HepG2 (cell line): ENCODE measurements around the gene GSAP. TPM values are rescaled to one million over a fixed set of nuclear protein-coding genes. Genes with fewer than 3 reads are reported as not detected.

Source experiments
- ATAC-seq: fragments of 200-7000 bp; cut with Tn5 transposase; 3 replicates; pipeline ENCODE4 v1.9.1; 2020; ENCODE audit warnings: mild to moderate bottlenecking, moderate library complexity
- BruUV-seq: library from RNA; stranded (reverse); fragments of 400-500 nt; replicated peaks from 2 replicates; lab custom pipeline; 2021; lab: Mats Ljungman, UMichigan
- CTCF ChIA-PET: fragments of 300-600 bp; formaldehyde crosslinking; extraction: SDS; loops from one replicate; lab custom pipeline; 2021; ENCODE audit warnings: low total read pairs, inconsistent platforms, low intra/inter-chr PET ratio; lab: Yijun Ruan, JAX
- POLR2A ChIA-PET: fragments of 350-600 bp; sonication (Branson Sonifier 250); formaldehyde crosslinking; loops from one replicate; lab custom pipeline; 2020; ENCODE audit warnings: antibody characterized with exemption, inconsistent platforms; lab: Yijun Ruan, JAX
- DNase-seq: peaks from one replicate; pipeline ENCODE4 v3.0.0-alpha.2; 2015; ENCODE audit warnings: low spot score
- FAIRE-seq: peaks from 3 replicates; lab custom pipeline; 2011; peaks lifted over from hg19 to GRCh38; lab: Jason Lieb, UNC
- H2AFZ ChIP-seq: one replicate; pipeline ENCODE4 v1.6.1; 2011; ENCODE audit warnings: low read length, inconsistent platforms
- H3K27ac ChIP-seq: fragments of 300-600 bp; 3 replicates; pipeline ENCODE4 v1.8.0; 2011; ENCODE audit warnings: mixed run types, mild to moderate bottlenecking, mixed read lengths, low read length, inconsistent platforms; ENCODE audit not compliant: insufficient read depth; ENCODE audit errors: extremely low read length
- H3K27me3 ChIP-seq, 2 experiments: fragments of 200-600 bp in 1 of 2; 2 replicates in 1 of 2; 3 replicates in 1 of 2; pipeline versions ENCODE4 v1.6.0 to v1.8.0; 2011; ENCODE audit warnings: low read length in 2 of 2, mild to moderate bottlenecking in 2 of 2, moderate library complexity in 2 of 2, inconsistent platforms in 1 of 2; ENCODE audit not compliant: insufficient read depth in 2 of 2, control insufficient read depth in 1 of 2
- H3K36me3 ChIP-seq, 2 experiments: fragments of 200-600 bp in 1 of 2; replicated peaks in 1 of 2; 2 replicates in 1 of 2; 3 replicates in 1 of 2; pipeline versions ENCODE4 v1.5.1 to v1.8.0; 2011; ENCODE audit warnings: low read length in 2 of 2, inconsistent platforms in 1 of 2; ENCODE audit not compliant: insufficient read depth in 2 of 2, control insufficient read depth in 1 of 2
- H3K4me1 ChIP-seq: 2 replicates; pipeline ENCODE4 v1.5.1; 2012; ENCODE audit warnings: low read length, inconsistent platforms; ENCODE audit not compliant: insufficient read depth
- H3K4me2 ChIP-seq: 2 replicates; pipeline ENCODE4 v1.6.0; 2011; ENCODE audit warnings: low read depth, low read length, inconsistent platforms
- H3K4me3 ChIP-seq, 3 experiments: fragments of 200-600 bp in 1 of 3; sonication (generic), shearing (Covaris generic) in 1 of 3; replicated peaks in 1 of 3; 2 replicates each; pipeline ENCODE4 v1.5.1; 2011 to 2016; ENCODE audit warnings: low read length in 3 of 3, inconsistent platforms in 2 of 3, low read depth in 2 of 3, mild to moderate bottlenecking in 2 of 3, control low read depth in 1 of 3, mixed read lengths in 1 of 3; ENCODE audit not compliant: insufficient read depth in 1 of 3
- H3K79me2 ChIP-seq: one replicate; pipeline ENCODE4 v1.6.1; 2011; ENCODE audit warnings: low read length, inconsistent platforms; ENCODE audit not compliant: insufficient read depth
- H3K9ac ChIP-seq: 2 replicates; pipeline ENCODE4 v1.6.0; 2011; ENCODE audit warnings: mild to moderate bottlenecking, low read depth, low read length, inconsistent platforms; ENCODE audit not compliant: insufficient read depth
- H3K9me3 ChIP-seq: 2 replicates; pipeline ENCODE4 v1.5.1; 2012; ENCODE audit warnings: mild to moderate bottlenecking, low read length
- H4K20me1 ChIP-seq: 2 replicates; pipeline ENCODE4 v1.6.0; 2011; ENCODE audit warnings: inconsistent platforms, mild to moderate bottlenecking, low read length, moderate library complexity; ENCODE audit not compliant: insufficient read depth
- CREB1 ChIP-seq, 2 experiments: fragments of 450-650 bp in 1 of 2; IDR thresholded peaks; 2 replicates each; pipeline ENCODE4 v1.6.1; 2016 to 2017; ENCODE audit warnings: control low read depth in 1 of 2, mild to moderate bottlenecking in 1 of 2, missing compliant biosample characterization in 1 of 2, missing genetic modification characterization in 1 of 2
- CREM ChIP-seq, 2 experiments: sonication (generic) in 1 of 2; formaldehyde crosslinking in 1 of 2; IDR thresholded peaks; 2 replicates each; pipeline versions ENCODE4 v1.4.0 to v1.6.1; 2016 to 2020; ENCODE audit warnings: antibody characterized with exemption in 1 of 2, mild to moderate bottlenecking in 1 of 2, missing genetic modification reagents in 1 of 2
- HCFC1 ChIP-seq: fragments of 150-350 bp; IDR thresholded peaks from 2 replicates; pipeline ENCODE4 v1.6.1; 2014; ENCODE audit warnings: low read depth, low read length
- HMGA1 ChIP-seq: sonication (generic); formaldehyde crosslinking; conservative IDR thresholded peaks from 2 replicates; pipeline ENCODE4 v1.4.0; 2020; ENCODE audit warnings: missing genetic modification reagents
- KDM5B ChIP-seq: sonication (generic); formaldehyde crosslinking; IDR thresholded peaks from 2 replicates; pipeline ENCODE4 v1.4.0; 2020; ENCODE audit warnings: missing genetic modification reagents, mild to moderate bottlenecking, borderline replicate concordance
- KLF15 ChIP-seq: sonication (generic); formaldehyde crosslinking; IDR thresholded peaks from 2 replicates; pipeline ENCODE4 v1.8.1; 2023; ENCODE audit warnings: borderline replicate concordance, mild to moderate bottlenecking, inconsistent platforms, missing genetic modification reagents, mixed read lengths
- NCOA5 ChIP-seq: sonication (generic); formaldehyde crosslinking; IDR thresholded peaks from 2 replicates; pipeline ENCODE4 v1.4.0; 2020; ENCODE audit warnings: missing genetic modification reagents
- POLR2A ChIP-seq, 2 experiments: IDR thresholded peaks; 2 replicates each; pipeline ENCODE4 v1.6.1; 2011; ENCODE audit warnings: low read depth in 2 of 2, low read length in 2 of 2, mild to moderate bottlenecking in 1 of 2, moderate library complexity in 1 of 2; ENCODE audit not compliant: insufficient read depth in 1 of 2
- RCOR2 ChIP-seq: IDR thresholded peaks from 2 replicates; pipeline ENCODE4 v1.6.1; 2016; ENCODE audit warnings: missing biosample characterization, missing genetic modification reagents
- ZMYM3 ChIP-seq: sonication (generic); formaldehyde crosslinking; IDR thresholded peaks from 2 replicates; pipeline ENCODE4 v1.5.1; 2020; ENCODE audit warnings: mild to moderate bottlenecking, missing genetic modification reagents
- ZNF451 ChIP-seq: sonication (generic); formaldehyde crosslinking; IDR thresholded peaks from 2 replicates; pipeline ENCODE4 v1.5.0; 2020; ENCODE audit warnings: mild to moderate bottlenecking, missing genetic modification reagents
- WGBS: methylation state at CpG from one replicate; pipeline ENCODE4 v1.1.6; 2017; ENCODE audit warnings: low lambda C conversion rate; 5-methylcytosine and 5-hydroxymethylcytosine counted together
- in situ Hi-C: cut with HindIII; loops from 2 replicates; pipeline ENCODE4 v1.10.0; 2017; ENCODE audit warnings: low pct_unique_long_range_greater_than_20kb; ENCODE audit not compliant: extremely low pct_ligation_motif_present
- intact Hi-C: fragments of 100-400 bp; cut with micrococcal nuclease; formaldehyde crosslinking; loops from one replicate; pipeline ENCODE4 v1.10.0; 2022; ENCODE audit not compliant: unreplicated experiment
- polyA plus RNA-seq, 8 experiments: library from polyadenylated mRNA; depleted of rRNA in 3 of 8; stranded (reverse) in 7 of 8; unstranded in 1 of 8; fragments of >200 nt; fragmentation: Illumina TruSeq in 4 of 8; extraction: Trizol in 4 of 8; gene quantifications; 2 replicates each; pipeline versions ENCODE4 v1.2.1 to v1.2.3, GENCODE V29; 2011 to 2016; ENCODE audit warnings: low read depth in 4 of 8, missing spikeins in 1 of 8, mixed read lengths in 1 of 8; ENCODE audit not compliant: insufficient read depth in 1 of 8
- total RNA-seq, 5 experiments: library from RNA; depleted of rRNA; stranded (reverse); fragments of >200 nt; fragmentation: Illumina TruSeq; extraction: Trizol; gene quantifications; 2 replicates each; pipeline ENCODE4 v1.2.3, GENCODE V29; 2016; ENCODE audit warnings: low read depth in 1 of 5
- TF ChIP-seq, protein P1 (sequence below): sonication (generic); formaldehyde crosslinking; IDR thresholded peaks from 2 replicates; pipeline ENCODE4 v1.4.0; 2020; ENCODE audit warnings: mild to moderate bottlenecking, missing genetic modification reagents

The GSAP gene
- total and polyA plus RNA-seq, 2 of the 13 experiments (the other 11 are each of a cell fraction or from before 2014, with no cell fraction given) = 34.6 to 40.6 TPM

DNA sequence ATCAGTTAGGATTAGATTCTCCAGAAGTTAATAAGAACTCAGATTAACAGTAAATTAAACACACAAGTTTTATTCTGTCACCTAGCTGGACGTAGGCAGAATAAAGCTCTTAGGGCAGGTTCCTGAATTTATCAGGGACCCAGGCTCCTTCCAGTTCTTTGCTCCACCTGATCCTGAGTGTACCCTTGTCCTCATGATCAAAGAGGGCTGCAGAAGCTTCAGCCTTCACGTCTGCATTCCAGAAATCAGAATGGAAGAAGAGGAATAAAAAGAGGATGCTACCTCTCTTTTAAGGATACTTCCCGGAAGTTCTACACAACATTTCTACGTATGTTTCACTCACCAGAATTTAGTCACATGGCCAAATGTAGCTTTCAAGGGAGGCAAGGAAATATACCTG, 1.7 kb upstream of the GSAP start:
- DNase-seq = no peak
- ATAC-seq = no peak
- Histone ChIP-seq H3K9ac (no peak overlapping the region), H3K9me3 (no peaks in the 10 kb centered on the region), H3K27ac (no peak overlapping the region), H2AFZ (no peak overlapping the region), H3K79me2 (peaks cover 36% of the 10 kb centered on the region), H3K36me3 (no peaks in the 10 kb centered on the region), H3K4me3 (no peak overlapping the region), H3K27me3 (no peaks in the 10 kb centered on the region), H3K4me1 (peaks cover 64% of the 10 kb centered on the region), H3K4me2 (no peak overlapping the region), H4K20me1 (no peaks in the 10 kb centered on the region)
- in situ Hi-C loops (no loop called here), intact Hi-C loops (loop anchor here (5.0 kb wide), 1 partner anchor 120 kb away; the partner anchor contains the start of gene PTPN12)
- no peak for TF ChIP-seq POLR2A (IDR thresholded peaks at IDR 0.05; ENCODE audit: insufficient read depth in 1 of 2, low read depth in 2 of 2, low read length in 2 of 2)
- no peak for TF ChIP-seq CREM (IDR thresholded peaks at IDR 0.05)
- no peak for TF ChIP-seq CREM (CRISPR knock-in tag; IDR thresholded peaks at IDR 0.05)
- TF ChIP-seq, protein P1, sequence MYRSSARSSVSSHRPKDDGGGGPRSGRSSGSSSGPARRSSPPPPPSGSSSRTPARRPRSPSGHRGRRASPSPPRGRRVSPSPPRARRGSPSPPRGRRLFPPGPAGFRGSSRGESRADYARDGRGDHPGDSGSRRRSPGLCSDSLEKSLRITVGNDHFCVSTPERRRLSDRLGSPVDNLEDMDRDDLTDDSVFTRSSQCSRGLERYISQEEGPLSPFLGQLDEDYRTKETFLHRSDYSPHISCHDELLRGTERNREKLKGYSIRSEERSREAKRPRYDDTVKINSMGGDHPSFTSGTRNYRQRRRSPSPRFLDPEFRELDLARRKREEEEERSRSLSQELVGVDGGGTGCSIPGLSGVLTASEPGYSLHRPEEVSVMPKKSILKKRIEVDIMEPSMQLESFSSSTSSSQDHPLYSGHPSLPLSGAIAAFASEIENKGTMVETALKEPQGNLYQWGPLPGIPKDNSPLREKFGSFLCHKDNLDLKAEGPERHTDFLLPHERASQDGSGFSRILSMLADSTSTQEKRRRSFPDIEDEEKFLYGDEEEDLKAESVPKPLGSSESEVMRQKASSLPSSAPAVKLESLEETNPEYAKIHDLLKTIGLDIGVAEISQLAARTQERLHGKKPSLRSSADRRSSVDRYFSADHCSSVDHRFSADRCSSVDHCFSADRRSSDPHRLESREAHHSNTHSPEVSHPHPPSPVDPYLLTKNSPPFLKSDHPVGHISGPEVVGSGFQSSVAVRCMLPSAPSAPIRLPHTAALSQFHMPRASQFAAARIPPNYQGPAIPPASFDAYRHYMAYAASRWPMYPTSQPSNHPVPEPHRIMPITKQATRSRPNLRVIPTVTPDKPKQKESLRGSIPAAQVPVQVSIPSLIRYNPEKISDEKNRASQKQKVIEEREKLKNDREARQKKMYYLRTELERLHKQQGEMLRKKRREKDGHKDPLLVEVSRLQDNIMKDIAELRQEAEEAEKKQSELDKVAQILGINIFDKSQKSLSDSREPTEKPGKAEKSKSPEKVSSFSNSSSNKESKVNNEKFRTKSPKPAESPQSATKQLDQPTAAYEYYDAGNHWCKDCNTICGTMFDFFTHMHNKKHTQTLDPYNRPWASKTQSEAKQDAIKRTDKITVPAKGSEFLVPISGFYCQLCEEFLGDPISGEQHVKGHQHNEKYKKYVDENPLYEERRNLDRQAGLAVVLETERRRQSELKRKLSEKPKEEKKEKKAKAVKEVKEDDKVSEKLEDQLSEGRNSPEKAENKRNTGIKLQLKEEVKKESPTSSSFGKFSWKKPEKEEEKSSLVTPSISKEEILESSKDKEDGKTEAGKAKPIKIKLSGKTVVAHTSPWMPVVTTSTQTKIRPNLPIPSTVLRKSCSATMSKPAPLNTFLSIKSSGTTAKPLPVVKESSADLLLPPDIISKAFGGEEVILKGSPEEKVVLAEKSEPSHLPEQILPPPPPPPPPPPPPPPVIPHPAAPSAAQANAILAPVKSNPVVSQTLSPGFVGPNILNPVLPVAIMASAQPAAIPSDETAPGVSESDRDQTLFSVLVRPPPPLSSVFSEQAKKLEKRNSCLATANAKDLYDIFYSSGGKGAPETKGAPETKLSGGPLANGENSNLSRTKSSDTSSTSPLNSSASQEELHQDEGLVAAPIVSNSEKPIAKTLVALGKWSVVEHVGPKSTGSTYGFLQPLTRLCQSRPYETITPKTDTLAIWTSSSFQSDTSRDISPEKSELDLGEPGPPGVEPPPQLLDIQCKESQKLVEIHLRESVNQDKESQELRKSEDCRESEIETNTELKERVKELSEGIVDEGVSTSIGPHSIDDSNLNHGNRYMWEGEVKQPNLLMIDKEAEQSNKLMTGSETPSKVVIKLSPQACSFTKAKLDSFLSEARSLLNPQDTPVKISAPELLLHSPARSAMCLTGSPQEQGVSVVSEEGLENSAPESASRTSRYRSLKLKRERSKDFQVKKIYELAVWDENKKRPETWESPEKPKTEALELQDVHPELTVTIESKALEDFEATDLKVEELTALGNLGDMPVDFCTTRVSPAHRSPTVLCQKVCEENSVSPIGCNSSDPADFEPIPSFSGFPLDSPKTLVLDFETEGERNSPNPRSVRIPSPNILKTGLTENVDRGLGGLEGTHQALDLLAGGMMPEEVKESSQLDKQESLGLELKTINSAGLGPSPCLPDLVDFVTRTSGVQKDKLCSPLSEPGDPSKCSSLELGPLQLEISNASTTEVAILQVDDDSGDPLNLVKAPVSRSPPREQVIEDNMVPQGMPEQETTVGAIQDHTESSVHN (CRISPR knock-in tag) = no peak
- peak; percentile 81 for TF ChIP-seq ZMYM3 (CRISPR knock-in tag)
- TF ChIP-seq KLF15 (CRISPR knock-in tag) = no peak
- TF ChIP-seq HCFC1 = no peak
- no peak for TF ChIP-seq NCOA5 (CRISPR knock-in tag)
- TF ChIP-seq KDM5B (CRISPR knock-in tag) = no peak
- TF ChIP-seq CREB1 (IDR thresholded peaks at IDR 0.05) = no peak
- TF ChIP-seq CREB1 (CRISPR knock-in tag; IDR thresholded peaks at IDR 0.05) = no peak
- peak; percentile 27; the same call in 1 of the 2 replicates for TF ChIP-seq RCOR2 (CRISPR knock-in tag)
- TF ChIP-seq HMGA1 (CRISPR knock-in tag) = no peak
- TF ChIP-seq ZNF451 (CRISPR knock-in tag) = no peak
- ChIA-PET CTCF (no interaction called here), POLR2A (interaction anchor here (2.0 to 3.5 kb wide), 2 partner anchors 7 to 10 kb away, joined by 18 to 25 read pairs; no protein-coding TSS in a partner anchor)
- no TSS peak for BruUV-seq
- 95% methylated on average over 4 of the region's 4 CpGs for WGBS
- no peak for FAIRE-seq
